Caco-2 (cell line): ENCODE results near the gene GRK7. TPM values are rescaled to one million over a fixed set of nuclear protein-coding genes. Genes with fewer than 3 reads are reported as not detected.

Experiments
- BruUV-seq: library from RNA; stranded (reverse); fragments of 400-500 nt; replicated peaks from 2 replicates; lab custom pipeline; 2021; lab: Mats Ljungman, UMichigan
- CTCF ChIA-PET: fragments of 300-600 bp; sonication (Branson Sonifier 250); formaldehyde crosslinking; loops from one replicate; lab custom pipeline; 2022; ENCODE audit warnings: antibody characterized with exemption; lab: Charles Lee
- POLR2A ChIA-PET: fragments of 300-600 bp; sonication (Branson Sonifier 250); formaldehyde crosslinking; loops from one replicate; lab custom pipeline; 2022; ENCODE audit warnings: antibody characterized with exemption; lab: Charles Lee
- DNase-seq, 2 experiments: peaks; one replicate each; pipeline versions ENCODE4 v3.0.0 to v3.0.0-alpha.2; 2020 to 2022
- H3K27me3 ChIP-seq: replicated peaks from 2 replicates; pipeline ENCODE4 v1.6.0; 2011; ENCODE audit warnings: low read length; ENCODE audit not compliant: control insufficient read depth, insufficient read depth
- H3K36me3 ChIP-seq: 2 replicates; pipeline ENCODE4 v1.5.1; 2011; ENCODE audit warnings: low read length; ENCODE audit not compliant: control insufficient read depth, insufficient read depth
- H3K4me1 ChIP-seq: fragments of 250-450 bp; sonication (Bioruptor Pico); 2 replicates; pipeline ENCODE4 v1.5.1; 2020; ENCODE audit warnings: mild to moderate bottlenecking
- H3K4me3 ChIP-seq: 2 replicates; pipeline ENCODE4 v1.5.1; 2011; ENCODE audit warnings: low read depth, mild to moderate bottlenecking, control low read depth, low read length
- H3K9me3 ChIP-seq: fragments of 250-450 bp; sonication (Bioruptor Pico); 2 replicates; pipeline ENCODE4 v1.5.1; 2020; ENCODE audit warnings: mild to moderate bottlenecking, moderate library complexity
- H3K27ac Mint-ChIP-seq: one replicate; pipeline ENCODE4 v1.8.0; 2022; ENCODE audit warnings: mixed read lengths; ENCODE audit not compliant: unreplicated experiment
- H3K27me3 Mint-ChIP-seq: one replicate; pipeline ENCODE4 v1.8.0; 2022; ENCODE audit warnings: mixed read lengths; ENCODE audit not compliant: insufficient read depth, unreplicated experiment
- H3K36me3 Mint-ChIP-seq: one replicate; pipeline ENCODE4 v1.8.0; 2022; ENCODE audit warnings: mild to moderate bottlenecking, mixed read lengths; ENCODE audit not compliant: insufficient read depth, unreplicated experiment
- H3K4me1 Mint-ChIP-seq: one replicate; pipeline ENCODE4 v1.8.0; 2022; ENCODE audit warnings: low read depth, mixed read lengths; ENCODE audit not compliant: unreplicated experiment
- H3K4me3 Mint-ChIP-seq: one replicate; pipeline ENCODE4 v1.8.0; 2022; ENCODE audit warnings: mild to moderate bottlenecking, moderate library complexity, mixed read lengths; ENCODE audit not compliant: unreplicated experiment
- H3K9me3 Mint-ChIP-seq: one replicate; pipeline ENCODE4 v1.8.0; 2022; ENCODE audit warnings: mixed read lengths; ENCODE audit not compliant: unreplicated experiment
- CTCF ChIP-seq, 2 experiments: fragments of 200-600 bp in 1 of 2; IDR thresholded peaks; 1 replicate in 1 of 2; 2 replicates in 1 of 2; pipeline versions ENCODE4 v1.5.1 to v1.8.0; 2011 to 2022; ENCODE audit warnings: antibody characterized with exemption in 1 of 2, control low read depth in 1 of 2, inconsistent platforms in 1 of 2, low read depth in 1 of 2, low read length in 1 of 2, mild to moderate bottlenecking in 1 of 2, moderate library complexity in 1 of 2; ENCODE audit not compliant: insufficient read depth in 1 of 2, severe bottlenecking in 1 of 2, unreplicated experiment in 1 of 2
- intact Hi-C: fragments of 100-400 bp; cut with micrococcal nuclease; formaldehyde crosslinking; loops from one replicate; pipeline ENCODE4 v1.10.0; 2022; ENCODE audit not compliant: unreplicated experiment
- total RNA-seq: library from RNA; stranded (reverse); gene quantifications from 2 replicates; pipeline ENCODE4 v1.2.3, GENCODE V29; 2022

GRK7 gene
- total RNA-seq, 1 experiment from 2014 or later: not detected

GRCh38 chr3:141804447-141804777 is 41.2 kb downstream of the GRK7 start:
- CTCF ChIA-PET: no interaction called here
- no peaks in the 10 kb centered on the region for H3K4me1 Mint-ChIP-seq
- no peak overlapping the region for H3K4me3 Mint-ChIP-seq
- H3K4me1 ChIP-seq: peaks cover 9% of the 10 kb centered on the region; the same call in 1 of the 2 replicates
- H3K27ac Mint-ChIP-seq: no peak overlapping the region
- H3K36me3 Mint-ChIP-seq: no peaks in the 10 kb centered on the region
- no peaks in the 10 kb centered on the region for H3K36me3 ChIP-seq
- H3K27me3 ChIP-seq: no peaks in the 10 kb centered on the region
- no peaks in the 10 kb centered on the region for H3K9me3 ChIP-seq
- no peaks in the 10 kb centered on the region for H3K9me3 Mint-ChIP-seq
- POLR2A ChIA-PET: no interaction called here
- H3K4me3 ChIP-seq: no peak overlapping the region
- no peaks in the 10 kb centered on the region for H3K27me3 Mint-ChIP-seq
- DNase-seq: no peak
- BruUV-seq: no TSS peak
- no peak for TF ChIP-seq CTCF (IDR thresholded peaks at IDR 0.05; ENCODE audit: insufficient read depth in 1 of 2, low read depth in 1 of 2, low read length in 1 of 2, severe bottlenecking in 1 of 2, unreplicated experiment in 1 of 2)
- intact Hi-C loops: no loop called here

DNA sequence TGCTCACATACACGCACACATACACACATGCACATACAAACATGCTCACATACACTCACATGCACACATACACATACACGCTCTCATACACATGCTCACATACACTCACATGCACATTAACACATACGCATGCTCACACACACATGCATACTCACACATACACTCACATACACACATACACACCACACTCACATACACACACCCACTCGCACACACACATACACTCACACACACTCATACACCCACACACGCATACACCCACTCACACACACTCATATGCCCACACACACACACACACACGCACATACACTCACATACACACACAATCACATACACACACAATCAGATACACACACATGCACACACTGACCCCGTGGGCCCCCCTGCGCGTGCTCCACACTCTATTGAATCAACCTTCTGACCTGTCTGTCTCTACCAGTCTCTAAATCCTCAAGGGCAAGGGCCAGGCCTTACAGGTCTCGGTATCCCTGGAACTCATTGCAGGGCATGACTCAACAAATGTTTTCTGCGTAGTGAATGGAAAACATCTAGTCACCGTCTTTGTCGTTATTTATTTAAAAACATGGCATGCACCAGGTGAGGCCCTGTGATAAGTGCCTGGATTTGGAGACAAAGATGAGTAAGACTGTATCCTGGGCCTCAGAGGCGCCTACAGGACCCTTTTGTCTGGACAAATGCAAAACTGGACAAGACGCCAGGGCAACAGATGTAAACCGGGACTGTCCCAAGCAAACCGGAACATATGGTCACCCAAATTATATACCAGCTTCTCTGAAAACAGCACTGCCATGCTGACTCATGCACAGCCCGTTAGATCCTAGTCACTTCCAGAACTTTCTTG is 41.8 kb downstream of the GRK7 start:
- intact Hi-C loops: no loop called here
- no peak for DNase-seq
- no peaks in the 10 kb centered on the region for H3K27me3 ChIP-seq
- POLR2A ChIA-PET: no interaction called here
- peaks cover 9% of the 10 kb centered on the region; the same call in 1 of the 2 replicates for H3K4me1 ChIP-seq
- no peaks in the 10 kb centered on the region for H3K4me1 Mint-ChIP-seq
- BruUV-seq: no TSS peak
- H3K36me3 ChIP-seq: no peaks in the 10 kb centered on the region
- no peaks in the 10 kb centered on the region for H3K9me3 Mint-ChIP-seq
- H3K27ac Mint-ChIP-seq: no peak overlapping the region
- CTCF ChIA-PET: no interaction called here
- no peak overlapping the region for H3K4me3 ChIP-seq
- H3K4me3 Mint-ChIP-seq: no peak overlapping the region
- no peaks in the 10 kb centered on the region for H3K36me3 Mint-ChIP-seq
- no peaks in the 10 kb centered on the region for H3K9me3 ChIP-seq
- H3K27me3 Mint-ChIP-seq: no peaks in the 10 kb centered on the region
- no peak for TF ChIP-seq CTCF (IDR thresholded peaks at IDR 0.05; ENCODE audit: insufficient read depth in 1 of 2, low read depth in 1 of 2, low read length in 1 of 2, severe bottlenecking in 1 of 2, unreplicated experiment in 1 of 2)

- ChIA-PET CTCF (no interaction called here), POLR2A (no interaction called here)
- Mint-ChIP-seq H3K9me3 (no peaks in the 10 kb centered on the region), H3K27ac (no peak overlapping the region), H3K4me1 (no peaks in the 10 kb centered on the region), H3K27me3 (no peaks in the 10 kb centered on the region), H3K4me3 (no peak overlapping the region), H3K36me3 (no peaks in the 10 kb centered on the region)
- peaks cover 9% of the 10 kb centered on the region; the same call in 1 of the 2 replicates for H3K4me1 ChIP-seq
- no peak for TF ChIP-seq CTCF (IDR thresholded peaks at IDR 0.05; ENCODE audit: insufficient read depth in 1 of 2, low read depth in 1 of 2, low read length in 1 of 2, severe bottlenecking in 1 of 2, unreplicated experiment in 1 of 2)
- no TSS peak for BruUV-seq
- no peaks in the 10 kb centered on the region for H3K27me3 ChIP-seq
- no peaks in the 10 kb centered on the region for H3K36me3 ChIP-seq
- H3K4me3 ChIP-seq: no peak overlapping the region
- no peak for DNase-seq
- intact Hi-C loops: no loop called here
- no peaks in the 10 kb centered on the region for H3K9me3 ChIP-seq
Observed at GRCh38 chr3:141807277-141808033, 44.2 kb downstream of the GRK7 start.
